H1 (cell line): ENCODE results near the gene PRR16. TPM values are rescaled to one million over a fixed set of nuclear protein-coding genes. Genes with fewer than 3 reads are reported as not detected.

ENCODE experiments used
- CBX8 ChIP-seq: fragments of 300-800, 300-1000 bp; sonication (generic); IDR thresholded peaks from 2 replicates; pipeline ENCODE4 v1.7.1; 2016; ENCODE audit warnings: low read depth, low read length, borderline replicate concordance
- CHD2 ChIP-seq: IDR thresholded peaks from 2 replicates; pipeline ENCODE4 v1.6.1; 2012; ENCODE audit warnings: low read length, improper control_type of control experiment
- JUND ChIP-seq: IDR thresholded peaks from 2 replicates; pipeline ENCODE4 v1.6.1; 2011; ENCODE audit warnings: mild to moderate bottlenecking, improper control_type of control experiment, low read length
- SP4 ChIP-seq: IDR thresholded peaks from 2 replicates; pipeline ENCODE4 v1.6.1; 2012; ENCODE audit warnings: low read length, inconsistent platforms
- polyA plus RNA-seq, 7 experiments: library from polyadenylated mRNA; depleted of rRNA in 3 of 7; stranded (reverse) in 5 of 7; unstranded in 2 of 7; fragments of >200 nt in 5 of 7; fragments of 200-250 nt in 2 of 7; gene quantifications; 1 replicate in 5 of 7; 2 replicates in 1 of 7; 4 replicates in 1 of 7; pipeline versions ENCODE4 v1.2.1 to v1.2.3, GENCODE V29; 2011 to 2013; ENCODE audit warnings: missing spikeins in 2 of 7, mixed read lengths in 2 of 7
- total RNA-seq: library from RNA; stranded (reverse); fragmentation: NEBNext Ultra II Directional; extraction: Animal tissue kit (Norgen Biotek cat#: 25700); gene quantifications from 2 replicates; pipeline ENCODE4 v1.2.1, GENCODE V29; 2021

The PRR16 gene
- total and polyA plus RNA-seq, 2 of the 8 experiments (the other 6 are each of a cell fraction or from before 2014, with no cell fraction given) = 0.73 to 1.6 TPM

DNA sequence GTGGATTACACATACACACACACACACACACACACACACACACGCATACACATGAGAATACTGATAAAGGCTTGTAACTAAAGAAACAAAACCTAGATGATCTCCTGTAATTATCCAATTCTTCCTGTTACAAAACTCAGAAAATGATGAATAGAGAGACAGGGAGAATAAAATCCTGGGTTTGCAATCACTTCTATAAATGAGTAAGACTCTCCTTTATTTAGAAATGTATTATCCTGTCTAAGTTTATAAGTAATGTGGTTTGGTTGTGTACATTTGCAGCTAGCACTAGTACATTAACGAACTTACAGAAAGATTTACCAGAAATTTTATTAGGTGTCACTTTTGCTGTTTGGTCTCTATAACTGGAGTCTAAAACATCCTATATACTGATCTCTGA, 2.8 kb upstream of the PRR16 start (continued):
- TF ChIP-seq CBX8 (no peak), CHD2 (no peak), JUND (no peak), SP4 (no peak)
